SJCRH30 (cell line): ENCODE results near the gene FAM20A. TPM values are rescaled to one million over a fixed set of nuclear protein-coding genes. Genes with fewer than 3 reads are reported as not detected.

Experiments
- DNase-seq, 2 experiments: peaks; one replicate each; pipeline ENCODE4 v3.0.0-alpha.2; 2015 to 2020
- H3K27ac ChIP-seq: fragments of 250-450 bp; sonication (Bioruptor Pico); 2 replicates; pipeline ENCODE4 v1.5.1; 2020; ENCODE audit warnings: mild to moderate bottlenecking, moderate library complexity
- H3K27me3 ChIP-seq: fragments of 250-450 bp; sonication (Bioruptor Pico); 2 replicates; pipeline ENCODE4 v1.5.1; 2020; ENCODE audit warnings: mild to moderate bottlenecking, moderate library complexity
- H3K36me3 ChIP-seq: fragments of 250-450 bp; sonication (Bioruptor Pico); 2 replicates; pipeline ENCODE4 v1.5.1; 2020; ENCODE audit warnings: mild to moderate bottlenecking, moderate library complexity
- H3K4me1 ChIP-seq: fragments of 250-450 bp; sonication (Bioruptor Pico); 2 replicates; pipeline ENCODE4 v1.5.1; 2020; ENCODE audit warnings: mild to moderate bottlenecking, moderate library complexity
- H3K4me3 ChIP-seq: fragments of 250-450 bp; sonication (Bioruptor Pico); 2 replicates; pipeline ENCODE4 v1.5.1; 2020; ENCODE audit warnings: mild to moderate bottlenecking, moderate library complexity
- H3K9me3 ChIP-seq: fragments of 250-450 bp; sonication (Bioruptor Pico); replicated peaks from 2 replicates; pipeline ENCODE4 v1.5.1; 2020; ENCODE audit warnings: mild to moderate bottlenecking, moderate library complexity
- total RNA-seq: library from RNA; depleted of rRNA; stranded (reverse); fragments of >200 nt; shearing (Covaris generic); gene quantifications from 2 replicates; pipeline ENCODE4 v1.2.3, GENCODE V29; 2014

The FAM20A gene
- total RNA-seq, 1 experiment from 2014 or later: 1.0 TPM

DNA sequence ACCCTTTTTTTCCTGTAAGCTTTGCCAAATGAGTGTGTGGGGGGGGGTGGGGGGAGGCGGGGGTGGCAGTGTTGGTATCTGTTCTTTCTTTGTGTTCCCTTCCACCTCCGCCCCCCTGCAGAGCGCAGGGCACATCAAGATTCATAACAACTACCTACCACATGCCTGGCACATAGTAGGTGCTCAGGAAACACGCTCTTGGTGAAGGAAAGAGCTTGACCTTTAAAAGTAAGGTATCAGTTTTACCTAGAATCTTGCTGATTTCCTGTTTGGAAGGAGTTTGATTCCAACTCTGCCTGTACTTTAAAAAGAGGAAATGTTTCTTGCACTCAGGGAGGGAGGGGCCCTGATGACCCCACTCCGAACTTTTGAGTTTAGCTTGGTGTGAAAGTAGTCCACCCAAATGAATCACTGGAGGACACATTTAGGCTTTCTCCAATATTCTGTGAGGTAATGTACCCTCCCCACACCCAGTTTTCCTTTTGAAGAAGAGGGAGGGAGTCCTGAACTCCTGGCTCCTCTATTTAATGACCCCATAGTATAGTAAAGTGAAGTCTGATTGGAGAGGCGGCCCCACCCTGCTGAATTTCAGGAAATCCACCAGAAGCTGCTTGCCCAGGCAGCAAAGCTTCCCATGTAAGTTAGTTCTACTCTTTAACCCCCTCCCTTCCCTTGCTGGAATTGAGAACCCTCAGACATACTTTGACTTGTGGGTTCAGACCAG, 560 bp upstream of the FAM20A start:
- Histone ChIP-seq H3K4me3 (no peak overlapping the region), H3K9me3 (no peaks in the 10 kb centered on the region), H3K27me3 (no peaks in the 10 kb centered on the region), H3K36me3 (no peaks in the 10 kb centered on the region), H3K27ac (no peak overlapping the region), H3K4me1 (0 out of 2 replicates have a peak, but pooled peaks cover 2% of the 10 kb centered on the region)
- DNase-seq: no peak

DNA sequence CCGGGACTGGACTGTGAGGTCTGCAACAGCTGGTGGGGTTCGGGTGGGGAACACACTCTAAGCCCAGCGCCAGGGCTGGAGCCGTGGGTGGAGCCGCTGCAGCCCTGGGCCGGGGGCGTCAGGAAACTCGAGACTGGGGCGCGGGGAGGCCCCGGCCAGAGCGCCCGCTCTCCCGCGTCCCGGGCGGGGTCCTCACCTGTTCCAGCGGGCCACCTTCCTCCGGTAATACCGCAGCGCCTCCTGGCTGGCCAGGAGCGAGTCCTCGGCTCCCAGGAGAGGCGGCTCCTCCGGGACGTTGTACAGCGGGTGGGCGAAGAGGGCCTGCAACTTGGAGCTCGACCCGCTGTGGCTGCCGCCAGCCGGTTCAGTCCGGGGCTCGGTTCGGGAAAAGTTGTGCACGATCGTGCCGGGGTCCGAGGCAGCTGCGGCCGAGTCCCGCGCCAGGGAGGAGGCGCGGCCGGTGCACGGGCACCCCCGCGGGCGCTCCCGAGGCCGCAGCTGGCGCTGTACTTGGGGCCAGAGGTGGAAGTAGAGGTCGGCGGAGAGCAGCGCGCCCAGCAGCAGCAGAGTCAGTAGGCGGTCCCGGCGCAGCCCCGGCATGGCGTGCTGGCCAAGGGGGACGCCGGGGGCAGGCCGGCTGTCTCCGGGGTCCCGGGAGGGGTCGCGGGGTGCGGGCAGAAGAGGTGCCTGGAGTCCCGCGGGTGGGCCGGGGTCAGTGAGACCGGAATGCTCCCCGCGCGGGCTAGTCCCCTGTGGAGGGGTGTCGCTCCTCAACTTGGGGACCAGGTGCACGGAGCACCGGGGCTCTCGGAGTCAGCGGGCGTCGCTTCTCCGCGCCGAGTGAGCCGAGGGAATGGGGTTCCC, 868 bp downstream of the FAM20A start:
- 0 out of 2 replicates have a peak, but pooled peaks cover 3% of the 10 kb centered on the region for H3K4me1 ChIP-seq
- H3K9me3 ChIP-seq: no peaks in the 10 kb centered on the region
- H3K27ac ChIP-seq: peak overlapping the region; percentile 12
- H3K4me3 ChIP-seq: peak overlapping the region; percentile 59
- no peak for DNase-seq
- no peaks in the 10 kb centered on the region for H3K27me3 ChIP-seq
- no peaks in the 10 kb centered on the region for H3K36me3 ChIP-seq

DNA sequence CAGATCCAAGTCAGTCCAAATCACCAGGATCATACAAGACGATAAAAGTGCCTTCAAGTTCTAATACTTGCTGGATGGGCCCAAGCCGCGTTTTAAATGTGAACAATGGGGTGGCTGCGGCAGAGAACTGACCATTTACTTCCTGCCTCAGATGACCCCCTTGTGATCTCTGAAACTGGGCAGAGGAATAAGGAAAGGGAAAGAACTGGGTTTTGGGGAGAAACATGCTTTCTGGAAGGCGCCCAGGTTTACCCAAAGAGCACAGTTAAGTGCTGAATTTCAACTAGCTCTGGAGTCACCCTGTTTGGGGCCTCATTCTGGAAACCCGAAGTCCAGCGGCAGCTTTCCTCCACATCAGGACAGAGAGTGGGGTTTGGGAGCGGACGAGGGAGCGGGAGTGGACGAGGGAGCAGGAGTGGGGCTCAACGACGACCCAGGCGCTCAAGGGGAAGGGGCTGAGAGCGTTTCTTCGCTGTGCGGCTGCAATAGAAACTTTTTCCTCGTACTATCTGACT, 1.6 kb downstream of the FAM20A start:
- Histone ChIP-seq H3K27me3 (no peaks in the 10 kb centered on the region), H3K4me3 (peak overlapping the region; percentile 59)

DNA sequence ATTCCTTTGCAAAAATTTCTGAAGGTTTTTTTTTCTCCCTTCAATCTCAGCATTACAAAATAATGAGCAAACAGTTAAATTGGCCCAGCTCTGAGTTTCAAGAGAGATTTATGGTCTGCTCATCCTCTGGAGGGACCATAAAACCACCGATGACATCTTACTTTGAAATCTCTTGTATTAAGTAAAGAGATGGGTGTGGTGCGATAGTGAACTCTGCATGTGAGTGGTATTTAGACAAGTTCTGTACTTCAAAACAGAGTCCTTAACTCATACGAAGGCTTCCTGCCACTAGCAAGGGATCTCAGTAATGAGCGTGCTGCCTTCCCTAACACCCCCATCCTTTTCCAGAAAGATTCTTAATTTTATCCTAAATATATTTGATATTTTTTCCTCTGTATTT, 2.1 kb downstream of the FAM20A start:
- no peaks in the 10 kb centered on the region for H3K36me3 ChIP-seq
- H3K4me3 ChIP-seq: peak overlapping the region; percentile 59
- H3K27me3 ChIP-seq: no peaks in the 10 kb centered on the region
- peaks cover 11% of the 10 kb centered on the region; the same call in 1 of the 2 replicates for H3K4me1 ChIP-seq
- H3K27ac ChIP-seq: no peak overlapping the region
- no peak for DNase-seq
- no peaks in the 10 kb centered on the region for H3K9me3 ChIP-seq

More for the DNA sequence above, 1.6 kb downstream of the FAM20A start:
- Histone ChIP-seq H3K9me3 (no peaks in the 10 kb centered on the region), H3K36me3 (no peaks in the 10 kb centered on the region), H3K27ac (peak overlapping the region; percentile 12), H3K4me1 (peaks cover 9% of the 10 kb centered on the region; the same call in 1 of the 2 replicates)
- DNase-seq: no peak

DNA sequence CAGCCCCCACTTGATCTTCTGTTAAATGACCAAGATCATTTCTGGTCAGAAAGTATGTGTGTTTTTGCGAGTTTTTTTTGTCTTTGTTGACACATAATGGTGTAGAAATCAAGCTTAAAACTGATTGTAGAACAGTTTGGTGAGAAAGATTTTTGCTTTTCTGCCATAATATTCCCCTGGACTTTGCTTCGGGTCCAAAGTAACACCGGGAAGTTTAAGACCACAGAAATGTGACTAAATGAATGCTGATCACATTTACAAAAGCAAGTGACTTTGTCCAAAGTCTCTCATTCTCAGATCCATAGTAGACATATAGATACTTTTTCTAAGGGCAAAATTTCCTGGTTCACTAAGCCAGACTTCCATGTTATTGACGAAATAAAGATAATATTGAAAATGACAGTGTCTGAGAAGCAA, 2.6 kb downstream of the FAM20A start:
- Histone ChIP-seq H3K9me3 (no peaks in the 10 kb centered on the region), H3K4me1 (peaks cover 15% of the 10 kb centered on the region), H3K4me3 (no peak overlapping the region), H3K27ac (no peak overlapping the region), H3K36me3 (no peaks in the 10 kb centered on the region), H3K27me3 (no peaks in the 10 kb centered on the region)
- DNase-seq: no peak

DNA sequence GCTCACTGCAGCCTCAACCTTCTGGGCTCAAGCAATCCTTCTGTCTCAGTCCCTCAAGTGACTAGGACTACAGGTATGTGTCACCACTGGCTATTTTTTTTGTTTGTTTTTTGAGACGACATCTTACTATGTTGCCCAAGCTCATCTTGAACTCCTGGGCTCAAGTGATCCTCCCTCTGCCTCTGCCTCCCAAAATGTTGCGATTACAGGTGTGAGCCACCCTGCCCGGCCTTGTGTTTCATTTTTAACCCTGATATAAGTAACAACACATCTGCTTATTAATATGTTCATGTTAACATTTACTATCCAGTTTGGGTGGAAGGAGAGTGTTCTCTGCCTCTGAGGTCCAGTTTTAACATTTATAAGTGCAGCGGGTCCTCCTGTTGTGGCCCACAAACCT, 3.1 kb downstream of the FAM20A start:
- DNase-seq: no peak
- Histone ChIP-seq H3K4me3 (no peak overlapping the region), H3K36me3 (no peaks in the 10 kb centered on the region), H3K9me3 (no peaks in the 10 kb centered on the region), H3K27me3 (no peaks in the 10 kb centered on the region), H3K27ac (no peak overlapping the region), H3K4me1 (peaks cover 20% of the 10 kb centered on the region)

DNA sequence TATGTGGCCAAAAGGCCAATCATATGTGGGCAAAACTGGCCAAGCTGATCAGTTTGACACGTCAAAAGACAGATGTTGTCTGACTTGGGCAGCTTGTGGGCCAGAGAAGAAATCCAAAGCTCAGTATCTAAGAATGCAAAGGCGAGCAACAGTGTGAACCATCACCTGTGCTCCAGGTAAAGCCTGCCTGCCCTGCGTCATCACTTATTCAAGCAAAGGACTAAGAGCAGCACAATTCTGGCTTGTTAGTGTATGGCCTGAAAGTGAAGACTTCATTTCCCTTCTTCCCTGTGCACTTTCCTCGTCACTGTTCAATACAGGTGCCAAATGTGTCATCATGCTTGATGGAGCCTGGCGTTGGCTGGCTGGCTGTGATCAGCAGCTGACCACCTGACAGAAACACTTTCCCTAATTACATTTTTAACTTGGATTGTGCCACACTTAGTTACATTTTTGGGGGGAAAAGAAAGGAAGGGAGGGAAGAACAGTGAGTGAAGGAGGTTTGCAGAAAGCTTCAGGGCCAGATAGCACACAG, 4.7 kb downstream of the FAM20A start:
- no peaks in the 10 kb centered on the region for H3K36me3 ChIP-seq
- H3K27me3 ChIP-seq: no peaks in the 10 kb centered on the region
- no peak for DNase-seq
- no peak overlapping the region for H3K4me3 ChIP-seq
- no peak overlapping the region for H3K27ac ChIP-seq
- peaks cover 29% of the 10 kb centered on the region for H3K4me1 ChIP-seq
- no peaks in the 10 kb centered on the region for H3K9me3 ChIP-seq

- Histone ChIP-seq H3K27ac (no peak overlapping the region), H3K36me3 (no peaks in the 10 kb centered on the region), H3K9me3 (no peaks in the 10 kb centered on the region), H3K27me3 (no peaks in the 10 kb centered on the region), H3K4me1 (peaks cover 29% of the 10 kb centered on the region), H3K4me3 (no peak overlapping the region)
- no peak for DNase-seq
These were observed 5.2 kb downstream of the FAM20A start for GRCh38 chr17:68595986-68596385.

DNA sequence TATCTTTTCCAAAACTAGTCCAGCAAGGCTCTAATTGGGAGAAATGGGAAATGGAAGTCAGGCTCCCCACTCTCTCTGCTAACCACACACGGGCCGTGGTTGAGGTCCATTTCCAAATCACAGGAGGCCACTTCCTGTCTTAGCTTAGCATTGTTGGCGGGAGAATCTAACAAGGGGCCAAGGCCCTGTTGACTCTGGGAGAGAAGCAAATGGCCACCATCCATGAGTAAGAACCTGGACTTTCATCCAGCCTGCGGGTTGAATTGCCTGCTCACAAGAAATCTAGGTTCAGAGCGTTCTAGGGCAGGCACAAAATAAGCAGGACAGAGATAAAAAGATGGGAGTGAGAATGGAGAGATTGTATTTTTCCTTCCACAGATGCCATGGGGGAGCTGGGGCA, 5.7 kb downstream of the FAM20A start:
- Histone ChIP-seq H3K27me3 (no peaks in the 10 kb centered on the region), H3K4me3 (no peak overlapping the region), H3K9me3 (no peaks in the 10 kb centered on the region), H3K36me3 (no peaks in the 10 kb centered on the region), H3K4me1 (peaks cover 29% of the 10 kb centered on the region), H3K27ac (no peak overlapping the region)
- no peak for DNase-seq

DNA sequence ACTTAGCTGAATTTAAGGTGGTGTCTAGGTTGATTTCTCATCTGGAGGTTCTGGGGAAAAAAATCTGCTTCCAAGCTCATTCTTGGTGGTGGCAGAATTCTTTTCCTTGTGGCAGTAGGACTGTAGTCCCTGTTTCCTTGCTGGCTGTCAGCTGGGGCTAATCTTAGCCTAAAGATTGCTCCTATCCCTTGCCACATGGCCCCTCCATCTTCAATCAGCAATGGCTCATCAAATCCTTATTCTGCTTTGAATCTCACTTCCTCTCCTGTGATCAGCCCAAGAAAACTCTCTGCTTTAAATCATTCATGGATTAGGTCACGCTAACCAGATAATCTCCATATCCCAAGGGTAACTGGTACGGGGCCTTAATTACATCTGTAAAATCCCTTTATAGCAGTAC, 6.6 kb downstream of the FAM20A start:
- no peak overlapping the region for H3K27ac ChIP-seq
- peaks cover 29% of the 10 kb centered on the region for H3K4me1 ChIP-seq
- H3K36me3 ChIP-seq: no peaks in the 10 kb centered on the region
- H3K4me3 ChIP-seq: no peak overlapping the region
- H3K27me3 ChIP-seq: no peaks in the 10 kb centered on the region
- H3K9me3 ChIP-seq: no peaks in the 10 kb centered on the region
- no peak for DNase-seq

GRCh38 chr17:68592682-68593641, 8.2 kb downstream of the FAM20A start:
- H3K27me3 ChIP-seq: no peaks in the 10 kb centered on the region
- H3K4me3 ChIP-seq: no peak overlapping the region
- no peak overlapping the region for H3K27ac ChIP-seq
- H3K36me3 ChIP-seq: no peaks in the 10 kb centered on the region
- H3K9me3 ChIP-seq: no peaks in the 10 kb centered on the region
- peak; percentile 44 to 76 for DNase-seq
- H3K4me1 ChIP-seq: peaks cover 29% of the 10 kb centered on the region

DNA sequence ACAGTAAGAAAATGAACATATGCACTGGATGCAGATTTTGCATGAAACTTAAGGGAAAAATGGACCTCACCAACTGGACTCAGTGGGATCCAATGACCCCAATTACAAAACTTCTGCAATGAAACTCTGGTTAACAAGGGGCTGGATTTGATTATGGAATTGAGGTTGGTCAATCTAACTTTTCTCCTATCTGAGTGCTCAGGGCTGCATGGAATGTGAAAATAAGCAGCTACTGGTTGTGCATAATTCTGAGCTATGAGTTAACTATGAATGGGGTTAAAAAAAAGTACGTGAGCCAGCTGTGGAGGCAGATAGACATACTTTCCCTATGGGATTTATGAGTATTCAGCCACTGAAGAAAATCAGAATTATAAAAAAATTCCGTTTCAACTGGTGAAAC, 9.2 kb downstream of the FAM20A start:
- peaks cover 29% of the 10 kb centered on the region for H3K4me1 ChIP-seq
- H3K27me3 ChIP-seq: no peaks in the 10 kb centered on the region
- DNase-seq: no peak
- no peaks in the 10 kb centered on the region for H3K36me3 ChIP-seq
- no peak overlapping the region for H3K4me3 ChIP-seq
- no peaks in the 10 kb centered on the region for H3K9me3 ChIP-seq
- no peak overlapping the region for H3K27ac ChIP-seq

GRCh38 chr17:68591583-68591982, 9.6 kb downstream of the FAM20A start:
- no peak overlapping the region for H3K27ac ChIP-seq
- H3K27me3 ChIP-seq: no peaks in the 10 kb centered on the region
- H3K4me3 ChIP-seq: no peak overlapping the region
- no peak for DNase-seq
- no peaks in the 10 kb centered on the region for H3K9me3 ChIP-seq
- no peaks in the 10 kb centered on the region for H3K36me3 ChIP-seq
- H3K4me1 ChIP-seq: peaks cover 29% of the 10 kb centered on the region

DNA sequence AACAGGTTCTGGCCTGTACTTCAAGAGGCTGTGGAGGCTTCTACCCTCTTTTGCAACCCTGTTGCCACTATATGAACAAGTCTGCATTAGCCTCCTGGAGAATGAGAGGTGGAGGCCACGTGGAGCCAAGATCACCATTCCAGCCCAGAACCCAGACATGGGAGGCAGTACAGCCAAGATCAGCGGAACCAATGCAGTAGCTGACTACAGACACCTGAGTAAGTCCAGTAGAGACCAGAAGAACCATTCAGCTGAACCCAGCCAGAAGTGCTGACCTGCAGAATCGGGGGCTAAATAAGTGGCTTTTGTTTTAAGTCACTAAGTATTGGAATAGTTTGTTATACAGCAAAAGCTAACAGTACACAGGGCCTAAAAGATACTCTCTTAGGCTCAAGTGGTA, 12.1 kb downstream of the FAM20A start:
- H3K27me3 ChIP-seq: no peaks in the 10 kb centered on the region
- no peak overlapping the region for H3K4me3 ChIP-seq
- no peak for DNase-seq
- H3K9me3 ChIP-seq: no peaks in the 10 kb centered on the region
- H3K27ac ChIP-seq: no peak overlapping the region
- H3K4me1 ChIP-seq: peaks cover 17% of the 10 kb centered on the region
- no peaks in the 10 kb centered on the region for H3K36me3 ChIP-seq
